ENCODE measurements around the gene FBN2.

GRCh38 chr5:128435861-128436260, 102.2 kb downstream of the FBN2 start:
- TF ChIP-seq CTCF (IDR thresholded peaks at IDR 0.05; ENCODE audit: low read depth, low read length) (no peak), MAX (IDR thresholded peaks at IDR 0.05; ENCODE audit: low read depth, low read length) (no peak)
